Uterus (tissue), 2 donors: Measurements from ENCODE around the gene IRF4.

Experiments used
- CTCF ChIP-seq, 4 experiments: fragments of 200-600 bp in 2 of 4; fragments of 450-650 bp in 2 of 4; sonication (generic) in 2 of 4; IDR thresholded peaks; one replicate each; pipeline ENCODE4 v1.5.1; 2016 to 2019; ENCODE audit warnings: antibody characterized with exemption in 4 of 4, mild to moderate bottlenecking in 2 of 4, moderate library complexity in 1 of 4
- POLR2A ChIP-seq, 2 donors: fragments of 450-650 bp; IDR thresholded peaks; one replicate each; pipeline ENCODE4 v1.6.1; 2016; ENCODE audit warnings: antibody characterized with exemption in 2 of 2, mild to moderate bottlenecking in 1 of 2, moderate library complexity in 1 of 2

- TF ChIP-seq CTCF (IDR thresholded peaks at IDR 0.05) (no peak), POLR2A (IDR thresholded peaks at IDR 0.05) (no peak)
These were observed 55.1 kb downstream of the IRF4 start for GRCh38 chr6:446418-447366.
